HL-60 (cell line): ENCODE data around the gene NBPF1.
"Not testable (repeated sequence)": the region's sequence is repeated elsewhere in the genome, so short reads cannot be mapped to it uniquely, and the experiment has no call there.

ENCODE experiments used
- POLR2AphosphoS5 ChIP-seq: IDR thresholded peaks from 2 replicates; pipeline ENCODE4 v1.6.1; 2012; ENCODE audit warnings: low read depth
- TF ChIP-seq, protein P1 (sequence below): IDR thresholded peaks from 2 replicates; pipeline ENCODE4 v1.6.1; 2012; ENCODE audit warnings: low read depth; ENCODE audit not compliant: insufficient replicate concordance
- TF ChIP-seq, protein P2 (sequence below): IDR thresholded peaks from one replicate; pipeline ENCODE4 v1.5.1; 2011; ENCODE audit warnings: low read length, control low read depth, inconsistent platforms; ENCODE audit not compliant: insufficient read depth

DNA sequence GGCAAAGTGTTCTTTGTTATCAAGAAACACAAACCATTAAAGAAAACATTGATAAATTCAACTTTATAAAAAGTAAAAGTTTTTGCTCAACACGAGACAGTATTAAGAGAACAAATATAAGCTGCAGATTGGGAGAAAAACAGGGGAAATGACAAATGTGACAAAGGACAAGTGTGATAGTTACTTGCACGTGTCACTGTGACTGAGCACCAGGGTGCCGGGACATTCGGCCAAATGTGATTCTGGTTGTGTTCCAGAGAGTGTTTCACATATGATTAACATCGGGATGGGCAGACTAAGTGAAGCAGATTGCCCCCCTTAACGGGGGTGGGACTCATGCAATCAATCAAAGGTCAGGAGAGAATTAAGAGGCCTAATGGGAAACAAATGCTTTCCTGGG lies 52.9 kb downstream of the NBPF1 start:
- TF ChIP-seq, protein P1, sequence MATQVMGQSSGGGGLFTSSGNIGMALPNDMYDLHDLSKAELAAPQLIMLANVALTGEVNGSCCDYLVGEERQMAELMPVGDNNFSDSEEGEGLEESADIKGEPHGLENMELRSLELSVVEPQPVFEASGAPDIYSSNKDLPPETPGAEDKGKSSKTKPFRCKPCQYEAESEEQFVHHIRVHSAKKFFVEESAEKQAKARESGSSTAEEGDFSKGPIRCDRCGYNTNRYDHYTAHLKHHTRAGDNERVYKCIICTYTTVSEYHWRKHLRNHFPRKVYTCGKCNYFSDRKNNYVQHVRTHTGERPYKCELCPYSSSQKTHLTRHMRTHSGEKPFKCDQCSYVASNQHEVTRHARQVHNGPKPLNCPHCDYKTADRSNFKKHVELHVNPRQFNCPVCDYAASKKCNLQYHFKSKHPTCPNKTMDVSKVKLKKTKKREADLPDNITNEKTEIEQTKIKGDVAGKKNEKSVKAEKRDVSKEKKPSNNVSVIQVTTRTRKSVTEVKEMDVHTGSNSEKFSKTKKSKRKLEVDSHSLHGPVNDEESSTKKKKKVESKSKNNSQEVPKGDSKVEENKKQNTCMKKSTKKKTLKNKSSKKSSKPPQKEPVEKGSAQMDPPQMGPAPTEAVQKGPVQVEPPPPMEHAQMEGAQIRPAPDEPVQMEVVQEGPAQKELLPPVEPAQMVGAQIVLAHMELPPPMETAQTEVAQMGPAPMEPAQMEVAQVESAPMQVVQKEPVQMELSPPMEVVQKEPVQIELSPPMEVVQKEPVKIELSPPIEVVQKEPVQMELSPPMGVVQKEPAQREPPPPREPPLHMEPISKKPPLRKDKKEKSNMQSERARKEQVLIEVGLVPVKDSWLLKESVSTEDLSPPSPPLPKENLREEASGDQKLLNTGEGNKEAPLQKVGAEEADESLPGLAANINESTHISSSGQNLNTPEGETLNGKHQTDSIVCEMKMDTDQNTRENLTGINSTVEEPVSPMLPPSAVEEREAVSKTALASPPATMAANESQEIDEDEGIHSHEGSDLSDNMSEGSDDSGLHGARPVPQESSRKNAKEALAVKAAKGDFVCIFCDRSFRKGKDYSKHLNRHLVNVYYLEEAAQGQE: not testable (repeated sequence)
- TF ChIP-seq, protein P2, sequence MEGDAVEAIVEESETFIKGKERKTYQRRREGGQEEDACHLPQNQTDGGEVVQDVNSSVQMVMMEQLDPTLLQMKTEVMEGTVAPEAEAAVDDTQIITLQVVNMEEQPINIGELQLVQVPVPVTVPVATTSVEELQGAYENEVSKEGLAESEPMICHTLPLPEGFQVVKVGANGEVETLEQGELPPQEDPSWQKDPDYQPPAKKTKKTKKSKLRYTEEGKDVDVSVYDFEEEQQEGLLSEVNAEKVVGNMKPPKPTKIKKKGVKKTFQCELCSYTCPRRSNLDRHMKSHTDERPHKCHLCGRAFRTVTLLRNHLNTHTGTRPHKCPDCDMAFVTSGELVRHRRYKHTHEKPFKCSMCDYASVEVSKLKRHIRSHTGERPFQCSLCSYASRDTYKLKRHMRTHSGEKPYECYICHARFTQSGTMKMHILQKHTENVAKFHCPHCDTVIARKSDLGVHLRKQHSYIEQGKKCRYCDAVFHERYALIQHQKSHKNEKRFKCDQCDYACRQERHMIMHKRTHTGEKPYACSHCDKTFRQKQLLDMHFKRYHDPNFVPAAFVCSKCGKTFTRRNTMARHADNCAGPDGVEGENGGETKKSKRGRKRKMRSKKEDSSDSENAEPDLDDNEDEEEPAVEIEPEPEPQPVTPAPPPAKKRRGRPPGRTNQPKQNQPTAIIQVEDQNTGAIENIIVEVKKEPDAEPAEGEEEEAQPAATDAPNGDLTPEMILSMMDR: not testable (repeated sequence)
- not testable (repeated sequence) for TF ChIP-seq POLR2AphosphoS5
